B cell (primary cell): ENCODE data around the gene MTMR6. TPM values are rescaled to one million over a fixed set of nuclear protein-coding genes. Genes with fewer than 3 reads are reported as not detected.

Source experiments
- ATAC-seq: fragments of 200-7000 bp; cut with Tn5 transposase; one replicate; pipeline ENCODE4 v1.10.0; 2021; ENCODE audit warnings: low read depth, mild to moderate bottlenecking, moderate number of reproducible peaks, moderate library complexity
- CTCF ChIA-PET: fragments of 350-600 bp; sonication (Branson Sonifier 250); formaldehyde crosslinking; loops from one replicate; lab custom pipeline; 2021; ENCODE audit warnings: antibody characterized with exemption, inconsistent platforms; lab: Charles Lee
- POLR2A ChIA-PET: fragments of 350-600 bp; sonication (Branson Sonifier 250); formaldehyde crosslinking; loops from one replicate; lab custom pipeline; 2021; ENCODE audit warnings: antibody characterized with exemption; lab: Charles Lee
- DNase-seq: peaks from one replicate; pipeline ENCODE4 v3.0.0; 2013
- H2AFZ ChIP-seq: 2 replicates; pipeline ENCODE4 v1.6.1; 2012; ENCODE audit warnings: mild to moderate bottlenecking, low read depth, low read length; ENCODE audit not compliant: insufficient read depth, poor library complexity, severe bottlenecking
- H3K27ac ChIP-seq, 2 donors: 1 replicate in 1 of 2; 2 replicates in 1 of 2; pipeline ENCODE4 v1.5.1; 2012 to 2013; ENCODE audit warnings: low read length in 2 of 2, mild to moderate bottlenecking in 2 of 2, moderate library complexity in 1 of 2
- H3K27me3 ChIP-seq, 4 experiments: fragments of 200-600 bp in 1 of 4; sonication (generic) in 1 of 4; replicated peaks in 1 of 4; 1 replicate in 2 of 4; 2 replicates in 2 of 4; pipeline versions ENCODE4 v1.6.1 to v1.7.0; 2013 to 2016; ENCODE audit warnings: low read length in 3 of 4, mild to moderate bottlenecking in 2 of 4, mixed read lengths in 1 of 4, moderate library complexity in 1 of 4; ENCODE audit not compliant: insufficient read depth in 4 of 4, control insufficient read depth in 3 of 4; ENCODE audit errors: control extremely low read depth in 1 of 4
- H3K36me3 ChIP-seq, 2 experiments: replicated peaks in 1 of 2; 1 replicate in 1 of 2; 2 replicates in 1 of 2; pipeline versions ENCODE4 v1.6.1 to v1.7.1; 2013; ENCODE audit warnings: low read length in 1 of 2; ENCODE audit not compliant: insufficient read depth in 2 of 2, control insufficient read depth in 1 of 2; ENCODE audit errors: control extremely low read depth in 1 of 2, extremely low read depth in 1 of 2
- H3K4me1 ChIP-seq, 2 donors: fragments of 200-600 bp in 1 of 2; sonication (generic) in 1 of 2; 1 replicate in 1 of 2; 2 replicates in 1 of 2; pipeline versions ENCODE4 v1.5.1 to v1.6.1; 2013 to 2017; ENCODE audit warnings: low read length in 2 of 2; ENCODE audit not compliant: control insufficient read depth in 2 of 2, insufficient read depth in 2 of 2
- H3K4me2 ChIP-seq: replicated peaks from 2 replicates; pipeline ENCODE3; 2012; ENCODE audit warnings: mild to moderate bottlenecking, low read depth, low read length; ENCODE audit not compliant: poor library complexity, severe bottlenecking
- H3K4me3 ChIP-seq, 5 experiments: fragments of 200-600 bp in 1 of 5; sonication (generic) in 1 of 5; 1 replicate in 3 of 5; 2 replicates in 2 of 5; pipeline versions ENCODE4 v1.5.1 to v1.7.0; 2011 to 2016; ENCODE audit warnings: low read length in 4 of 5, mild to moderate bottlenecking in 4 of 5, low read depth in 2 of 5, control low read depth in 1 of 5, moderate library complexity in 1 of 5; ENCODE audit not compliant: insufficient read depth in 1 of 5; ENCODE audit errors: control extremely low read depth in 1 of 5, extremely low read depth in 1 of 5
- H3K79me2 ChIP-seq: fragments of 200-600 bp; sonication (generic); one replicate; pipeline ENCODE4 v1.6.0; 2016; ENCODE audit warnings: low read length; ENCODE audit not compliant: control insufficient read depth, insufficient read depth
- H3K9ac ChIP-seq: fragments of 200-600 bp; sonication (generic); 2 replicates; pipeline ENCODE4 v1.6.1; 2017; ENCODE audit warnings: mild to moderate bottlenecking, low read length, moderate library complexity
- H3K9me3 ChIP-seq, 3 donors: one replicate each; pipeline versions ENCODE4 v1.6.1 to v1.7.1; 2013; ENCODE audit warnings: low read length in 2 of 3; ENCODE audit not compliant: control insufficient read depth in 2 of 3, insufficient read depth in 1 of 3; ENCODE audit errors: control extremely low read depth in 1 of 3
- H4K20me1 ChIP-seq: 2 replicates; pipeline ENCODE4 v1.6.0; 2012; ENCODE audit warnings: mild to moderate bottlenecking, low read length; ENCODE audit not compliant: insufficient read depth, control insufficient read depth, poor library complexity, severe bottlenecking
- H3K27ac Mint-ChIP-seq: one replicate; pipeline ENCODE4 v1.8.0; 2021; ENCODE audit warnings: mixed read lengths
- H3K27me3 Mint-ChIP-seq: one replicate; pipeline ENCODE4 v1.8.0; 2021; ENCODE audit warnings: mixed read lengths
- H3K4me1 Mint-ChIP-seq: one replicate; pipeline ENCODE4 v1.8.0; 2021; ENCODE audit warnings: mixed read lengths
- H3K4me3 Mint-ChIP-seq: one replicate; pipeline ENCODE4 v1.8.0; 2021; ENCODE audit warnings: mixed read lengths
- H3K9me3 Mint-ChIP-seq: one replicate; pipeline ENCODE4 v1.8.0; 2022; ENCODE audit warnings: mixed read lengths; ENCODE audit not compliant: insufficient read depth
- CTCF ChIP-seq: fragments of 200-600 bp; IDR thresholded peaks from one replicate; pipeline ENCODE4 v1.8.0; 2022; ENCODE audit warnings: antibody characterized with exemption, mild to moderate bottlenecking
- EZH2 ChIP-seq: IDR thresholded peaks from 2 replicates; pipeline ENCODE4 v1.6.1; 2012; ENCODE audit warnings: borderline replicate concordance, low read depth, mild to moderate bottlenecking, moderate library complexity, low read length; ENCODE audit not compliant: insufficient read depth, poor library complexity, severe bottlenecking
- WGBS: methylation state at CpG from one replicate; pipeline ENCODE4 v1.1.5; 2013; ENCODE audit warnings: missing lambda C conversion rate; ENCODE audit not compliant: insufficient coverage; 5-methylcytosine and 5-hydroxymethylcytosine counted together
- intact Hi-C: fragments of 100-400 bp; cut with micrococcal nuclease; formaldehyde crosslinking; loops from one replicate; pipeline ENCODE4 v1.10.0; 2022
- polyA plus RNA-seq: library from polyadenylated mRNA; depleted of rRNA; stranded (reverse); fragments of >200 nt; gene quantifications from 2 replicates; pipeline ENCODE4 v1.2.3, GENCODE V29; 2012
- total RNA-seq, 2 donors: library from RNA; stranded (reverse); fragments of 120-200 nt in 1 of 2; gene quantifications; 1 replicate in 1 of 2; 2 replicates in 1 of 2; pipeline versions ENCODE4 v1.2.3 to v1.2.4, GENCODE V29; 2013 to 2022

The MTMR6 gene
- total and polyA plus RNA-seq, 2 donors (not counting 1 experiment from before 2014, with no cell fraction given), result 3.7 to 21.4 TPM

GRCh38 chr13:25237083-25237482 lies 50.2 kb downstream of the MTMR6 start:
- H3K4me1 ChIP-seq, result peaks cover 0 to 3% of the 10 kb centered on the region in 2 donors
- ChIA-PET CTCF (interaction anchor here (1.0 kb wide), 1 partner anchor 139 kb away, joined by 5 read pairs; no protein-coding TSS in a partner anchor), POLR2A (no interaction called here)
- H3K79me2 ChIP-seq, result no peaks in the 10 kb centered on the region
- no peak overlapping the region for H2AFZ ChIP-seq
- H3K27ac ChIP-seq, result no peak overlapping the region
- H3K27me3 ChIP-seq, result no peaks in the 10 kb centered on the region
- ATAC-seq (no peak), DNase-seq (peak; percentile 30)
- Mint-ChIP-seq H3K4me3 (no peak overlapping the region), H3K4me1 (peaks cover 18% of the 10 kb centered on the region), H3K27me3 (no peaks in the 10 kb centered on the region), H3K27ac (no peak overlapping the region), H3K9me3 (no peaks in the 10 kb centered on the region)
- no peak for TF ChIP-seq EZH2
- TF ChIP-seq CTCF, result no peak
- H3K4me2 ChIP-seq, result peak overlapping the region; percentile 16
- H3K9ac ChIP-seq, result no peak overlapping the region
- peaks cover 0 to 3% of the 10 kb centered on the region in 2 experiments for H3K36me3 ChIP-seq
- peaks cover 0 to 2% (median 2%) of the 10 kb centered on the region in 3 donors for H3K9me3 ChIP-seq
- intact Hi-C loops, result no loop called here
- H3K4me3 ChIP-seq, result no peak overlapping the region
- WGBS, result no CpG with 5 or more reads among the region's 2 CpGs
- H4K20me1 ChIP-seq, result no peaks in the 10 kb centered on the region

GRCh38 chr13:25233861-25234260 lies 53.4 kb downstream of the MTMR6 start:
- peaks cover 18% of the 10 kb centered on the region for H3K4me1 Mint-ChIP-seq
- H3K27ac Mint-ChIP-seq, result no peak overlapping the region
- Histone ChIP-seq H3K4me3 (no peak overlapping the region), H3K4me1 (peaks cover 0 to 3% of the 10 kb centered on the region in 2 donors), H3K27ac (no peak overlapping the region), H3K36me3 (no peaks in the 10 kb centered on the region), H2AFZ (no peak overlapping the region), H3K9ac (no peak overlapping the region), H3K27me3 (peaks cover 0 to 4% (median 0%) of the 10 kb centered on the region in 4 experiments), H3K9me3 (no peaks in the 10 kb centered on the region), H3K79me2 (no peaks in the 10 kb centered on the region), H3K4me2 (no peak overlapping the region), H4K20me1 (no peaks in the 10 kb centered on the region)
- H3K27me3 Mint-ChIP-seq, result peaks cover 13% of the 10 kb centered on the region
- intact Hi-C loops, result loop anchor here (1.0 kb wide), 2 partner anchors 53 to 141 kb away; partner anchors contain the start of gene MTMR6
- no peak for TF ChIP-seq CTCF
- no peak for TF ChIP-seq EZH2
- CTCF ChIA-PET, result interaction anchor here (0.8 to 2.6 kb wide), 9 partner anchors 9 to 141 kb away, joined by 3 to 23 read pairs (median 4); no protein-coding TSS in a partner anchor
- POLR2A ChIA-PET, result no interaction called here
- DNase-seq (no peak), ATAC-seq (no peak)
- no peaks in the 10 kb centered on the region for H3K9me3 Mint-ChIP-seq
- WGBS, result no CpG with 5 or more reads among the region's 1 CpG
- H3K4me3 Mint-ChIP-seq, result no peak overlapping the region
